CD8-positive, alpha-beta memory T cell (primary cell): ENCODE results near the gene PDXDC1. TPM values are rescaled to one million over a fixed set of nuclear protein-coding genes. Genes with fewer than 3 reads are reported as not detected.
"Not testable (repeated sequence)": the region's sequence is repeated elsewhere in the genome, so short reads cannot be mapped to it uniquely, and the experiment has no call there.

ENCODE experiments used
- CTCF ChIA-PET: fragments of 350-600 bp; sonication (Branson Sonifier 250); formaldehyde crosslinking; loops from one replicate; lab custom pipeline; 2021; ENCODE audit warnings: antibody characterized with exemption; lab: Charles Lee
- POLR2A ChIA-PET: fragments of 350-600 bp; sonication (Branson Sonifier 250); formaldehyde crosslinking; loops from one replicate; lab custom pipeline; 2021; ENCODE audit warnings: antibody characterized with exemption; lab: Charles Lee
- DNase-seq, 5 donors: peaks; one replicate each; pipeline versions ENCODE4 v3.0.0 to v3.0.0-alpha.2; 2020 to 2022; ENCODE audit warnings: mixed read lengths in 1 of 5
- H3K27ac ChIP-seq: one replicate; pipeline ENCODE4 v1.7.0; 2013; ENCODE audit warnings: low read depth, mild to moderate bottlenecking, low read length, moderate library complexity
- H3K27me3 ChIP-seq: 2 replicates; pipeline ENCODE4 v1.7.0; 2013; ENCODE audit warnings: low read length, mild to moderate bottlenecking; ENCODE audit not compliant: insufficient read depth, poor library complexity, severe bottlenecking
- H3K36me3 ChIP-seq: 2 replicates; pipeline ENCODE4 v1.7.0; 2013; ENCODE audit warnings: mild to moderate bottlenecking, low read length, moderate library complexity; ENCODE audit not compliant: insufficient read depth
- H3K4me1 ChIP-seq: 2 replicates; pipeline ENCODE4 v1.7.0; 2013; ENCODE audit warnings: mild to moderate bottlenecking, low read length, moderate library complexity; ENCODE audit not compliant: insufficient read depth
- H3K4me3 ChIP-seq: 2 replicates; pipeline ENCODE4 v1.7.0; 2013; ENCODE audit warnings: mild to moderate bottlenecking, low read length
- H3K9me3 ChIP-seq: 2 replicates; pipeline ENCODE4 v1.7.0; 2013; ENCODE audit warnings: mild to moderate bottlenecking, low read length
- H3K27ac Mint-ChIP-seq, 8 donors: one replicate each; pipeline ENCODE4 v1.8.0; 2020 to 2021; ENCODE audit warnings: mixed read lengths in 8 of 8, mild to moderate bottlenecking in 6 of 8, inconsistent platforms in 3 of 8, moderate library complexity in 3 of 8
- H3K27me3 Mint-ChIP-seq, 2 donors: one replicate each; pipeline ENCODE4 v1.8.0; 2020 to 2021; ENCODE audit warnings: mixed read lengths in 2 of 2, mild to moderate bottlenecking in 1 of 2, moderate library complexity in 1 of 2
- H3K36me3 Mint-ChIP-seq, 3 donors: one replicate each; pipeline ENCODE4 v1.8.0; 2020 to 2021; ENCODE audit warnings: mixed read lengths in 3 of 3, inconsistent platforms in 1 of 3, mild to moderate bottlenecking in 1 of 3
- H3K4me1 Mint-ChIP-seq, 3 donors: one replicate each; pipeline ENCODE4 v1.8.0; 2020 to 2021; ENCODE audit warnings: mixed read lengths in 3 of 3, inconsistent platforms in 1 of 3, mild to moderate bottlenecking in 1 of 3
- H3K4me3 Mint-ChIP-seq, 7 donors: one replicate each; pipeline ENCODE4 v1.8.0; 2020 to 2021; ENCODE audit warnings: mixed read lengths in 7 of 7, mild to moderate bottlenecking in 6 of 7, moderate library complexity in 4 of 7, inconsistent platforms in 2 of 7
- H3K9me3 Mint-ChIP-seq, 5 donors: one replicate each; pipeline ENCODE4 v1.8.0; 2020 to 2022; ENCODE audit warnings: mixed read lengths in 5 of 5, mild to moderate bottlenecking in 3 of 5, moderate library complexity in 2 of 5, inconsistent platforms in 1 of 5
- polyA plus RNA-seq: library from polyadenylated mRNA; unstranded; fragments of 300-500 nt; fragmentation: Illumina TruSeq; gene quantifications from one replicate; pipeline ENCODE4 v1.2.3, GENCODE V29; 2021
- total RNA-seq, 2 experiments: library from RNA; stranded (reverse); gene quantifications; one replicate each; pipeline ENCODE4 v1.2.3, GENCODE V29; 2021

Gene PDXDC1
- total and polyA plus RNA-seq, 3 experiments from 2014 or later, result 39.5 to 58.5 (median 55.5) TPM

GRCh38 chr16:15143601-15144091, 168.8 kb downstream of the PDXDC1 start:
- H3K4me3 Mint-ChIP-seq, H3K27ac ChIP-seq, DNase-seq, H3K27me3 Mint-ChIP-seq, H3K27me3 ChIP-seq, POLR2A ChIA-PET, H3K36me3 Mint-ChIP-seq, CTCF ChIA-PET, H3K27ac Mint-ChIP-seq, H3K36me3 ChIP-seq, H3K4me1 ChIP-seq, H3K9me3 Mint-ChIP-seq, H3K4me3 ChIP-seq, H3K9me3 ChIP-seq: not testable (repeated sequence)
- H3K4me1 Mint-ChIP-seq, result peaks cover 0 to 14% (median 0%) of the 10 kb centered on the region in 3 donors

GRCh38 chr16:15144092-15144631, 169.3 kb downstream of the PDXDC1 start:
- H3K36me3 Mint-ChIP-seq, DNase-seq, CTCF ChIA-PET, H3K4me1 ChIP-seq, H3K4me3 Mint-ChIP-seq, H3K27ac Mint-ChIP-seq, POLR2A ChIA-PET, H3K27me3 ChIP-seq, H3K9me3 ChIP-seq, H3K27me3 Mint-ChIP-seq, H3K4me3 ChIP-seq, H3K27ac ChIP-seq, H3K36me3 ChIP-seq, H3K9me3 Mint-ChIP-seq: not testable (repeated sequence)
- peaks cover 0 to 14% (median 0%) of the 10 kb centered on the region in 3 donors for H3K4me1 Mint-ChIP-seq

GRCh38 chr16:15144781-15145417, 170.1 kb downstream of the PDXDC1 start:
- H3K27ac ChIP-seq, H3K27me3 ChIP-seq, DNase-seq, H3K9me3 Mint-ChIP-seq, H3K4me1 ChIP-seq, POLR2A ChIA-PET, H3K36me3 Mint-ChIP-seq, H3K36me3 ChIP-seq, H3K27me3 Mint-ChIP-seq, H3K9me3 ChIP-seq, H3K4me3 Mint-ChIP-seq, CTCF ChIA-PET, H3K4me3 ChIP-seq, H3K27ac Mint-ChIP-seq: not testable (repeated sequence)
- H3K4me1 Mint-ChIP-seq, result peaks cover 0 to 14% (median 0%) of the 10 kb centered on the region in 3 donors

DNA sequence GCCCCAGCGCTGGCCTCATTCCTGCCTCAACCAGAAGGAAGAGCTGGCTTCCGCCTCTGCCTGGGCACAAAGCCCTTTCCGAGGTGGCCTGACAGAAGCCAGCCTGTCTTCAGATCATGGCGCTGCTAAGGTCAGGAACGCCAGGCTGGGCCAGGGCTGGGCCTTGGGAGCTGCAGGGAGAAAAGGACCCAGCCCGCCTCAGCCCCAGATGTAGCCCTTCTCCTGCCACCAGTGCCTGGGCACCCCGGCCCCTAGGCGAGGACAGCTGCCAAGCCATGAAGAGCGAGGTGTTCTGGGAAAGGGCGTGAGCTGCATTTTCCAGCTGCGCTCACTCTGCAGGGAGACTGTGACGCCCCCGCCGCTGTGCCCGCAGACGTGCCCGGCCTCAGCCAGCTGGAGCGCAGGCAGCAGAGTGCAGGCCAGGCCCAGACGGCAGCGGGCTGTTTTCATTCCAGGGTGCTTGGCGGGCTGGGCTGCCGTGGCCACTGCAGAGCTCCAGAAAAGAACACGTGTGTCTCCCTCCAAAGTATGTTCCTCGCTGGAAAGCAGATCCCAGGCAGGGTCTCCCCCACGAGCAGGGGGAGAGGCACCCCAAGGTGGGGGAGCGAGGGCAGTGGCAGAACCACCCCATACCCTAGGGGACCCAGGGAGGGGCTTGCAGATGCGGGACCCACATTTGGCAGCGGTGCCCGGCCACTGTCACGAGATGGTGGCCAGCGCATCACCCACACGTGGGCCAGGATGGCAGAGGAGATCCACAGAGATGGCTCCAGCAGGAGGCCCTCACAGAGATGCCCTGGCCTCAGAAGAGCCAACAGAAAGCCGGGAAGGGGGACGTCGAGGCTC, 170.8 kb downstream of the PDXDC1 start:
- H3K27me3 ChIP-seq, H3K4me1 Mint-ChIP-seq, H3K27ac Mint-ChIP-seq, CTCF ChIA-PET, H3K9me3 Mint-ChIP-seq, H3K4me3 Mint-ChIP-seq, H3K27ac ChIP-seq, H3K36me3 Mint-ChIP-seq, H3K9me3 ChIP-seq, DNase-seq, POLR2A ChIA-PET, H3K4me1 ChIP-seq, H3K36me3 ChIP-seq, H3K27me3 Mint-ChIP-seq, H3K4me3 ChIP-seq: not testable (repeated sequence)

GRCh38 chr16:15146264-15146662, 171.4 kb downstream of the PDXDC1 start:
- H3K36me3 ChIP-seq, H3K4me1 ChIP-seq, H3K4me3 ChIP-seq, DNase-seq, H3K27ac ChIP-seq, H3K4me1 Mint-ChIP-seq, H3K27me3 Mint-ChIP-seq, H3K27me3 ChIP-seq, H3K36me3 Mint-ChIP-seq, POLR2A ChIA-PET, H3K27ac Mint-ChIP-seq, H3K9me3 Mint-ChIP-seq, H3K4me3 Mint-ChIP-seq, H3K9me3 ChIP-seq, CTCF ChIA-PET: not testable (repeated sequence)

DNA sequence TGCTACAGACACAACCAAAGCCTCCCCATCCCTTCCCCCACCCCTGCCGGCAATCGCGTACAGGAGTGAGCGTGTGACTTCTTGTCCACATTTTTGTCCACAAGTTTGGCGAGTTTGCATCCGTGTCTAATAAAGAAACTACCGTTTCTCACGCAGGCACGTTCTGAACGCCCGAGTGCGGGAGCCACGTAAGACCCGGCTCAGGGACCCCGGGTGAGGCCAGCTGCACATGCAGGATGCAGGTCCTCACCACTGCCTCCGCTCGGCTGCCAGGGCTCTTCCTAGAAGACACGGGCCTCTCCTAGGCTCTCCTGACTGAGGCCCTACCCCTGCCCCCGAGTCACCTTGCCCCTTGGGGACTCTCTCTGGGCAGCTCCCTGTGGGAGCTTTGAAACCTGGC, 174.0 kb downstream of the PDXDC1 start:
- H3K27ac Mint-ChIP-seq, result peak overlapping the region in 1 of 8 donors; percentile 47
- DNase-seq, H3K4me1 Mint-ChIP-seq, H3K9me3 Mint-ChIP-seq, H3K36me3 ChIP-seq, CTCF ChIA-PET, H3K9me3 ChIP-seq, H3K27ac ChIP-seq, H3K27me3 Mint-ChIP-seq, H3K4me1 ChIP-seq, H3K36me3 Mint-ChIP-seq, H3K4me3 Mint-ChIP-seq, H3K4me3 ChIP-seq, POLR2A ChIA-PET, H3K27me3 ChIP-seq: not testable (repeated sequence)

- CTCF ChIA-PET, H3K27ac ChIP-seq, H3K9me3 ChIP-seq, H3K27me3 Mint-ChIP-seq, H3K4me1 ChIP-seq, H3K4me3 ChIP-seq, H3K36me3 Mint-ChIP-seq, H3K4me3 Mint-ChIP-seq, DNase-seq, H3K9me3 Mint-ChIP-seq, H3K27ac Mint-ChIP-seq, POLR2A ChIA-PET, H3K27me3 ChIP-seq, H3K4me1 Mint-ChIP-seq, H3K36me3 ChIP-seq: not testable (repeated sequence)
Measured at GRCh38 chr16:15149260-15149659, 174.4 kb downstream of the PDXDC1 start.

DNA sequence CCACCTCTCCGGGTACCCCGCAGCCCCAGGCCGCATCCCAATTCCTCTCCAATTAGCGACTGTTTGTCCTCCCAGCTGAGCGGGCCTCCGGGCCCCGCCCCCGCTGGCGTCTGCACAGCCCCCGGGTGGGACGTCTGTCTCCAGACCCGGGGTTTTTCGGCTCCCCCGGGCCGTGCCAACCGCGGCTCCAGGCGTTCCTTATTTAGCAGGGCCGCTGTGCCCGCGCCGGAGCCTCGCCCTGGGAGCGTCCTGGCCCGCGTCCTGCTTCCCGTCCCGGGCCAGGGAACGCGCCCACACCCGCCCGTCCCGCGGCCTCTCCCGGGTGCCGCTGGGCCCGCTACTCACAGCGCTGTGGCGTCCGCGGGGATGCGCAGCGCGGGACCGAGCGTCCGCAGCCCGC, 179.2 kb downstream of the PDXDC1 start:
- H3K27me3 ChIP-seq, H3K27me3 Mint-ChIP-seq, H3K4me1 ChIP-seq, H3K4me3 ChIP-seq, H3K27ac ChIP-seq, H3K36me3 ChIP-seq, H3K9me3 ChIP-seq, H3K27ac Mint-ChIP-seq, H3K9me3 Mint-ChIP-seq, H3K36me3 Mint-ChIP-seq, H3K4me1 Mint-ChIP-seq, CTCF ChIA-PET: not testable (repeated sequence)
- POLR2A ChIA-PET, result interaction anchor here (0.6 kb wide), 1 partner anchor 680 kb away, joined by 3 read pairs; no protein-coding TSS in a partner anchor
- peak overlapping the region in 6 of 7 donors; percentile 37 to 56 (median 41) for H3K4me3 Mint-ChIP-seq
- DNase-seq, result peak in 3 of 5 donors; percentile 14 to 54 (median 15)
